ENCODE measurements around the gene FREM1. TPM values are rescaled to one million over a fixed set of nuclear protein-coding genes. Genes with fewer than 3 reads are reported as not detected.

Gene FREM1
- polyA plus RNA-seq, 1 donor from 2014 or later, result 2.3 TPM

GRCh38 chr9:14788846-14789245, 121.4 kb downstream of the FREM1 start:
- no peak overlapping the region for H3K9ac ChIP-seq (ENCODE audit: low read length)
- H3K9me2 ChIP-seq (ENCODE audit: insufficient read depth, low read length), result no peaks in the 10 kb centered on the region
- no peaks in the 10 kb centered on the region for H3F3A ChIP-seq (ENCODE audit: insufficient read depth, low read length, poor library complexity, severe bottlenecking)
- TF ChIP-seq EZH2 (IDR thresholded peaks at IDR 0.05; ENCODE audit: borderline replicate concordance, insufficient read depth, low read length, poor library complexity, severe bottlenecking) (no peak), MXI1 (conservative IDR thresholded peaks at IDR 0.05; ENCODE audit: poor library complexity, severe bottlenecking) (no peak), CTCF (IDR thresholded peaks at IDR 0.05; ENCODE audit: poor library complexity, severe bottlenecking) (no peak), TAF1 (IDR thresholded peaks at IDR 0.05; ENCODE audit: low read depth) (no peak), REST (IDR thresholded peaks at IDR 0.05; ENCODE audit: borderline replicate concordance) (no peak)
- H3K36me3 ChIP-seq (ENCODE audit: insufficient read depth, low read length), result no peaks in the 10 kb centered on the region
- H3K79me2 ChIP-seq (replicated peaks; ENCODE audit: insufficient read depth, low read length), result no peaks in the 10 kb centered on the region
- H3K27ac ChIP-seq (ENCODE audit: low read length), result no peak overlapping the region
- no peaks in the 10 kb centered on the region for H3K27me3 ChIP-seq (ENCODE audit: insufficient read depth, low read depth, low read length)
- H3K4me3 ChIP-seq (ENCODE audit: low read length), result no peak overlapping the region
- H4K20me1 ChIP-seq (ENCODE audit: insufficient read depth), result no peaks in the 10 kb centered on the region
- no peak overlapping the region for H3K4me2 ChIP-seq (ENCODE audit: low read length)
- no peaks in the 10 kb centered on the region for H3K9me3 ChIP-seq (ENCODE audit: low read length)
- H2AFZ ChIP-seq (ENCODE audit: low read depth, low read length), result no peak overlapping the region

GRCh38 chr9:14783358-14783757, 126.9 kb downstream of the FREM1 start:
- Histone ChIP-seq H3F3A (ENCODE audit: insufficient read depth, low read length, poor library complexity, severe bottlenecking) (no peaks in the 10 kb centered on the region), H3K27ac (ENCODE audit: low read length) (no peak overlapping the region), H3K4me2 (ENCODE audit: low read length) (no peak overlapping the region), H3K9ac (ENCODE audit: low read length) (no peak overlapping the region), H3K4me3 (ENCODE audit: low read length) (no peak overlapping the region), H3K9me2 (ENCODE audit: insufficient read depth, low read length) (no peaks in the 10 kb centered on the region), H3K79me2 (replicated peaks; ENCODE audit: insufficient read depth, low read length) (no peaks in the 10 kb centered on the region), H3K9me3 (ENCODE audit: low read length) (no peaks in the 10 kb centered on the region), H2AFZ (ENCODE audit: low read depth, low read length) (no peak overlapping the region), H4K20me1 (ENCODE audit: insufficient read depth) (no peaks in the 10 kb centered on the region), H3K27me3 (ENCODE audit: insufficient read depth, low read depth, low read length) (no peaks in the 10 kb centered on the region), H3K36me3 (ENCODE audit: insufficient read depth, low read length) (no peaks in the 10 kb centered on the region)
- TF ChIP-seq RAD21 (conservative IDR thresholded peaks at IDR 0.05), result no peak
- no peak for TF ChIP-seq REST (IDR thresholded peaks at IDR 0.05; ENCODE audit: borderline replicate concordance)
- TF ChIP-seq TAF1 (IDR thresholded peaks at IDR 0.05; ENCODE audit: low read depth), result no peak
- TF ChIP-seq CTCF (IDR thresholded peaks at IDR 0.05; ENCODE audit: poor library complexity, severe bottlenecking), result no peak
- no peak for TF ChIP-seq SMC3 (conservative IDR thresholded peaks at IDR 0.05; ENCODE audit: poor library complexity)
- TF ChIP-seq EP300 (conservative IDR thresholded peaks at IDR 0.05; ENCODE audit: poor library complexity, severe bottlenecking), result no peak
- no peak for TF ChIP-seq POLR2AphosphoS5 (IDR thresholded peaks at IDR 0.05)
- TF ChIP-seq MXI1 (conservative IDR thresholded peaks at IDR 0.05; ENCODE audit: poor library complexity, severe bottlenecking), result no peak

Measured in neural cell (in vitro differentiated cells).